HG03432 (cell line): Measurements from ENCODE around the gene PTPRA.
"Not testable (repeated sequence)": the region's sequence is repeated elsewhere in the genome, so short reads cannot be mapped to it uniquely, and the experiment has no call there.

Experiments
- ATAC-seq: cut with Tn5 transposase; IDR thresholded peaks from one replicate; pipeline ENCODE4 v1.9.1; 2021; ENCODE audit warnings: mild to moderate bottlenecking, moderate library complexity; ENCODE audit not compliant: unreplicated experiment

PTPRA gene

DNA sequence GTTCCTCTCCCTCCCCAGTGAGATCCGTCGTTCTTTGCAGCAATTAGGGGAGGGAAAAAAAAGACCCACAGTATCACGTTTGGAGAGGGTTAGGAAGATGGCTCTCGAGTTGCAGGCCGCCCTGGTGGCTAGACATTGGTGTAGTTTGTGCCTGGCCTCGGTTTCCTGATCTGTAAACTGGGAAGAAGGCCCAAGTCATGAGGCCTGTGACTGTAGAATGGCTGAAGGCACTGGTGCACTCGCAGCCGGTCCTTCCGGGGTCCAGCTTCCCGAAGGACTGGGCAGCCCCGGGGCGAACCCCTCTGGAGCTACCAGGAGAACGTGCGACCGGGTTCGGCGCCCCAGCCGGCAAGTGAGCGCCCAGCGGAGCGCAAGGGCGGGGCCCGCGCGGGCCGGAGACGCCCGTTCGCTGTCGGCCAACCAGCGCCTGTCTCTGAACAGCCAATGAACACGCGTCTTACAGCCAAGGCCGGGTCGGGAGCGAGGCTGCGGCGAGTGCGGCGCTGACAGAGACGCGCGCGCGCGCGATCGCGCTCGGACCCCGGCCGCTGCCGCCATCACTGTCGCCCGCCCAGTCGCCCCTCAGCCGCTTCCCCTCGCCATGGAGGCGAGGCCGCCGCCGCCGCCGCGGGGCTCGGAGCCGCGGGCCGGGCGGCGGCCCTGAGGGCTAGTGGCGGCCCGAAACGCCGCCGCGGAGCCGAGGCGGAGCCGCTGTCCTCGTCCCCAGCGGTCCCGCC is at the start of gene PTPRA:
PTPRA (plus strand) TSS at position 472 of the 737 bp plus-strand sequence. CDS start 90,797 bp downstream, outside the sequence.
- peak; percentile 93 for ATAC-seq

GRCh38 chr20:2825761-2826160 is 47.5 kb upstream of the PTPRA start:
- ATAC-seq, result no peak

DNA sequence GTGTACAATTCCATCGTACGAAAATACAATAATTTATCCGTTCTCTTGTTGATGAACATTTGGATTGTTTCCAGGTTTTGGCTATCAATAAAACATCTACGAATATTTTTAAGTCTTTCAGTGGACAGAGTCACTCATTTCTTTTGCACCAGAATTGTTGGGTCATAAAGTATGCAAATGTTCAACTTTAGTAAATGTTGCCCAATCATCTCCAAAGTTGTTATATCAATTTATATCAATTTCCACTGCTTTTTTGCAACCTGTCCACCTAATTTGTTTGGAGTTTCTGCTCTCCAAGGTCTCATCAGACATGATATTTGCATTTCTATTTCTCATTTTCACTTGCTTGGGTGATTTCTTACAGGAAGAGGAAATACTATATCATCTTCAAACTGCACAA is 46.6 kb upstream of the PTPRA start:
- no peak for ATAC-seq

GRCh38 chr20:2829376-2829775 is 43.9 kb upstream of the PTPRA start:
- no peak for ATAC-seq

DNA sequence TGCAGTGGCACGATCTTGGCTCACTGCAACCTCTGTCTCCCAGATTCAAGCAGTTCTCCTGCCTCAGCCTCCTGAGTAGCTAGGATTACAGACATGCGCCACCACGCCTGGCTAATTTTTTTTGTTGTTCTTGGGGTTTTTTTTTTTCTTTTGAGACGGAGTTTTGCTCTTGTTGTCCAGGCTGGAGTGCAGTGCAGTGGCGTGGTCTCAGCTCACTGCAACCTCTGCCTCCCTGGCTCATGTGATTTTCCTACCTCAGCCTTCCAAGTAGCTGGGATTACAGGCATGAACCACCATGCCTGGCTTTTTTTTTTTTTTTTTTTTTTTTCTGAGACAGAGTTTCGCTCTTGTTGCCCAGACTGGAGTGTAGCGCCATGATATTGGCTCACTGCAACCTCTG is 42.1 kb upstream of the PTPRA start:
- ATAC-seq, result not testable (repeated sequence)

DNA sequence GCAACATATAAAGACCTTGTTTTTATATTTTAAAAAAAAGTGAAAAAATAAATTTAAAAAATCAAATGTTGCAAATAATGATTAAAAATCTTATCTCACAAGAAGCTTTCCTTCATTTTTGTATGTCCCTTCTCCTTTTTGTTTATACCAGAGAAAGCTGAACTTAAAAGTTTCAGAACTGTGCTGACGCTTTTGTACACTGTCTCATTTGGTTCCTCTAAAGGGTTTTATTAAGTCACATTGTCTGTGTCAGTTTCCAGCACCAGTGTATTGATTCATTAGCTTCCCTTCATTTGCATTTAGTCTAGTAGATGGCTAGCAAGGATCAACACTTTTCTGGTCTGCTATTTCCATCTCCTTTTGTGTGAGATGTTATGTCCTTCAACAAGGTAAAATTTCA is 39.5 kb upstream of the PTPRA start:
- no peak for ATAC-seq

- no peak for ATAC-seq
Measured at GRCh38 chr20:2834401-2835110, 38.7 kb upstream of the PTPRA start.

DNA sequence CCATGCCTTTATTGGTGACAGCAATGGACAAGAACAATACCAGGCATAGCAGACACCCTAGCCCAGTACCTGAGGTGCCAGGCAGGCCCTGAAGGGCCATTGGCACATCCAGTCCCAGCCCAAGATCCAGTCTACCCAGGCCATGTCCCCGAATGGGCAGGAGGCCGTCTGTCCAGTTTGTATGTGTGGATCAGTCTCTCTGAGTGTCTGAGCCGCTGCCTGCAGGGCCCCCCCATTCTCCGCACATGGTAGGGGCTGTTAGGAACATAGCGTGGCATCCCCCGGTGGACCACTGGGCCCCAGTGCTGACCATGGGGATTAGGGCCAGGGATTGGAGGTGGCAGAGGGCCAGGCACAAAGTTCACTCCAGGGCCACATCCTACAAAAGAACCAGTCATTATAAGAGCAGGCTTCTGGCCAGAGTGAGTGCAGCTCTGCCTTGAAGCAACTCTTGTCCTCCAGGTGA is 37.9 kb upstream of the PTPRA start:
- ATAC-seq, result no peak

DNA sequence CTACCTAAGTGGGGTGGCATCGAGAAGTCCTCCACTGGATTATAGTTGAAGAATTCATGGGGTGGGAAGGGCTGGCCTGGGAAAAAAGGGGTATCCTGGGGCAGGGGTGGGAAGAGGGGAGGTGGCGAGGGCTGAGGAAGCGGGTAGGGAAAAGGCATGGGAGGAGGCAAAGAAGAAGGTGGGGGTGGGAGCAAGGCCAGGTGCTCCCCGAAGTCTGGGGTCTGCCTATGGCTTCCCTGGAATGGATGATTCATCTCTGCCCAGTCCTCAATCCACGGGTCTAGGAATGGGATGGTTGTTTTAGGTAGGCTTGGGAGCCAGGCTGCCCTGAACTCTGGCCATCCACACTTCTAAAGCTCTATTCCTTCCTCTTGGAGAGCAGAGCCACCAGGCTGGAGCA is 37.2 kb upstream of the PTPRA start:
- ATAC-seq, result no peak

DNA sequence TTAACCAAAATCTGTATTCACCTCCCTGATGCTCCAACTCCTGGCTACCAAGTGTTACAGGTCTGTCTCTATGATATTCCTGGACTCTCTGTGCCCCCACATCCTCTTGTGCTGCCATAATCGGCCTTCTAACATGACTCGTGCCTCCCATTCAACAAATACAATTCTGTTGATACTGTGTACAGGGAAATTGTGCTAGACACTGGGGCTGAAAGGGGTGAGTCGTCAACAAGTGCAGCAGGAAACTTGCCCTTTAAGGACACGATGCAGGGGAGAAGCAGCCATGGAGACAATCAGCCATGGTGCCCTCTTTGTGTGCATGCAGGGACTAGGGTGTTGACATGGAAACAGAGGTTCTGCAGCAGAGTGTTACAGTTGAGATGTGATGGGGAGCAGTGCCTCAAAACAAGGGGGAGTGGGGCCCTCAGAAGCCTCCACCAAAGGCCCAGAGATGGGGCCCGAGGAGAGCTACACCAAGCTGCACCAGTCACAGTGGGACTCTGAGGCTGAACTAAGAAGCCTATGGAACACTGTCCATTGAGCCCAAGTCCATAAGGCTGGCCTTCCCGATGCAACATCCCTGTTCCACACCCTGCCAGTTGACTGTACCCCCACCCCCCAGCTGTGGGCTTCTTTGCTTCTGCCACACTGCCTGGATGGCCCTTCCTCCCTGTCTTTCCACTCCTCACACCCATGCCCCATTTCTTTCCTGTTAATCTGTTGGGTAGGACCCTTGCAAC is 35.9 kb upstream of the PTPRA start:
- ATAC-seq, result no peak

- ATAC-seq, result no peak
Measured at GRCh38 chr20:2838170-2838797, 35.0 kb upstream of the PTPRA start.

DNA sequence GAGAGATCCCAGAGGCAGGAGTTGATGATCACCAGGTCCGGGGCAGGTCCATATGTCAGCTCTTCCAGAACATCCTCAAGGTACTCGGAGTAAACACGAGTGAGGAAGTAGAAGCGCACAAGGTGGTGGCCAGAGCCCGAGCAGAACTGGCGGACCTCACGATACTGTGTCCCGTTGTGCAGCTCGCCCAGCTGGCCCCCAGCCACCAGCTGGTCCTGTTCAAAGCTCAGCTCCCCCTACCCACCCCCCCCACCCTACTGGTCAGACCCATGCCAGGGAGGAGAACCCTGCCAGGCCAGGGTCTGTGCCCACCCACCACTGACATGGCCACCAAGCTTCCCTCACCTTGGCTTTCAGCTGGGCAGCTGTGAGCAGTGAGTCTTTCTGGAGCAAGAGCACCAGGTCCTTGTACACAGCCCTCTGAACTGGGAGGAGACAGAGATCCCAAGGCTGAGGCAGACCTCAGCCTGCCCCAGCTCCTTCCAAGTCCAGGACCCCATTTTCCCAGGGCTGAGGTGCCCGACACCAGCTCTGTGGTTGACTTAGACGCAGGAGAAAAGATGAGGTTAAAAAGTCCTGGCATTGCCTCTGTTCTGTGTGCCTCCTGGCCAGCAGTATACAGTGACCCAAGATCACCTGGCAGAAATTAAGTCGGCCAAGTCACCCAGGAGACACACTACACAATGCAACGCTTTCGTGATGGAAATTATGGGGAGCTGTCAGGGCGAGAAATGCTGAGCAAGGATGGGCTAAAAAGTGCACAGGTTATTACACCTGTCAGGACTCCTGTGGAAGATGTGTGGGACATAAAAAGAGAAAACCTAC is 34.2 kb upstream of the PTPRA start:
- no peak for ATAC-seq

GRCh38 chr20:2839732-2840137 is 33.5 kb upstream of the PTPRA start:
- no peak for ATAC-seq

DNA sequence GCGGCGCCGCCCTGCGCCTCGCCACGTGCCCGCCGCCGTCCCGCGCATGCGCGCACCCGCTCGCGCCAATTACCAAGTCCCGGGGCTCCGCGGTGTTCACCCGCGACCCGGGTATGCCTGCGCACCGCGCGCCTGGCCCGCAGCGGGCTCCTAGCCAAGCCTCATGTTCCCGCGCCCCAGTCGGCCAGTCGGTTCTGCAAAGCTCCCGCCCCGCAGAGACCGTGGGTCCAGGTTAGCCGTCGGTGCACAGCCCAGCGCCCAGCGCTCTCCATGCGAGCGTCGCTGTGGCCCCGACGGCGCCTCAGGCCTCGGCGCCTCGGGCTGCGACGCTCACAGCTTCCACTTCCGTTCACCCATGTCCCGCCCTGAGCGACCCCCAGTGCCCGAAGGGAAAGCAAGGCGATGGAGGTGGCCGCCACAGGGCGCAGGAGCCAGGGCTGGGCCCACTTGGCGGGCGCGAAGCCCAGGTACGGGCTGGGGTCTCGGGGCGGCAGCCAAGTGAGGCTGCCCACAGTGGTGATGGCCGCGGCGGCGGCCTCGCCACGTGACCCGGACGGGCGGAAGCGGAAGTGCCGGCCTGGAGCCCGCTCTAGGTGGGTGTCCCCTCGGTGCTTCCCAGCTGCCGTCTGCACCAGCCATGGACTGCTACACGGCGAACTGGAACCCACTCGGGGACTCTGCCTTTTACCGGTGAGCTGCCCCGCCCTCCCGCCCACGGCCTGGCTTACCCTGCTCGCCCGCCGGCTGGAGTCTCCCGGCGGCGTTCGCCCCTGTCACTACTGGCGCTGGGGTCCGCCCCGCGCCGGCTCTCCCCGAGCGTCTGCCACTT is 32.9 kb upstream of the PTPRA start, which contains the start of the genes PCED1A and VPS16:
PCED1A (minus strand) TSS at position 518 of the 829 bp plus-strand sequence. CDS start 743 bp downstream, outside the sequence.
VPS16 (plus strand) TSS at position 608 of the 829 bp plus-strand sequence; CDS start at position 638, 30 bp downstream.
- peak; percentile 95 for ATAC-seq

- ATAC-seq, result peak; percentile 43
Measured at GRCh38 chr20:2840967-2841531, 32.2 kb upstream of the PTPRA start.

DNA sequence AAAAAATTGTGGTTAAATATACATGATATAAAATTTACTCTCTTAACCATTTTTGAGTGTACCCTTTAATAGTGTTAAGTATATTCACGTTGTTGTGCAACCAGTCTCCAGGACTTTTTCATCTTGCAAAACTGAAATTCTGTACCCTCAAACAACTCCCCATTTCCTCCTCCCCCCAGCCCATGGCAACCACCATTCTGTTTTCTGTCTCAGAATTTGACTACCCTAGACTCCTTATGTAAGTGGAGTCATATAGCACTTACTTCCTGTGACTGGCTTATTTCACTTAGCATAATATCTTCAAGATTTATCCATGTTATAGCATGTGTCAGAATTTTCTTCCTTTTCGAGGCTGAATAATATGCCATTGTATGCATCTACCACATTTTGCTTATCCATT is 27.7 kb upstream of the PTPRA start:
- ATAC-seq, result no peak

GRCh38 chr20:2846698-2847097 is 26.6 kb upstream of the PTPRA start:
- no peak for ATAC-seq

- no peak for ATAC-seq
Measured at GRCh38 chr20:2847802-2848201, 25.5 kb upstream of the PTPRA start.

GRCh38 chr20:2849529-2849928 is 23.8 kb upstream of the PTPRA start:
- ATAC-seq, result no peak
